A549 (cell line): Measurements from ENCODE around the gene MADCAM1. TPM values are rescaled to one million over a fixed set of nuclear protein-coding genes. Genes with fewer than 3 reads are reported as not detected.

ENCODE experiments used
- ATAC-seq, 2 experiments: fragments of 200-7000 bp in 1 of 2; fragments of >200 bp in 1 of 2; cut with Nextera tagmentation in 1 of 2; cut with Tn5 transposase in 1 of 2; 3 replicates each; pipeline versions ENCODE4 v1.8.0 to v1.9.1; 2018 to 2020; ENCODE audit warnings: mild to moderate bottlenecking in 1 of 2, moderate library complexity in 1 of 2
- CTCF ChIA-PET: fragments of 300-600 bp; sonication (Branson Sonifier 250); formaldehyde crosslinking; extraction: SDS; loops from one replicate; lab custom pipeline; 2021; ENCODE audit warnings: antibody characterized with exemption, inconsistent platforms; lab: Yijun Ruan, JAX
- POLR2A ChIA-PET: fragments of 350-600 bp; formaldehyde crosslinking; extraction: SDS; loops from one replicate; lab custom pipeline; 2021; ENCODE audit warnings: antibody characterized with exemption, inconsistent platforms; lab: Yijun Ruan, JAX
- DNase-seq, 2 experiments: peaks; one replicate each; pipeline versions ENCODE4 v3.0.0 to v3.0.0-alpha.2; 2011 to 2016; ENCODE audit warnings: low read depth in 1 of 2, low spot score in 1 of 2
- FAIRE-seq: peaks from 2 replicates; lab custom pipeline; 2011; peaks lifted over from hg19 to GRCh38; lab: Jason Lieb, UNC
- H3K27ac ChIP-seq, 2 experiments: fragments of >200 bp; sonication (Bioruptor Twin); formaldehyde crosslinking; 3 replicates each; pipeline ENCODE4 v1.5.1; 2016 to 2017
- H3K4me1 ChIP-seq: fragments of >200 bp; sonication (Bioruptor Twin); formaldehyde crosslinking; 3 replicates; pipeline ENCODE4 v1.6.1; 2016
- H3K4me2 ChIP-seq: fragments of >200 bp; sonication (Bioruptor Twin); formaldehyde crosslinking; 3 replicates; pipeline ENCODE4 v1.6.1; 2016
- H3K4me3 ChIP-seq: fragments of >200 bp; sonication (Bioruptor Twin); formaldehyde crosslinking; 3 replicates; pipeline ENCODE4 v1.5.1; 2016
- H3K9me3 ChIP-seq: fragments of >200 bp; sonication (Bioruptor Twin); formaldehyde crosslinking; 3 replicates; pipeline ENCODE4 v1.6.1; 2016
- ATOH8 ChIP-seq: fragments of 250-450 bp; sonication (Bioruptor Pico); IDR thresholded peaks from 2 replicates; pipeline ENCODE4 v1.5.0; 2020; ENCODE audit warnings: low read depth, mild to moderate bottlenecking, moderate library complexity
- CBX8 ChIP-seq: fragments of 200-600 bp; sonication (generic); IDR thresholded peaks from 2 replicates; pipeline ENCODE4 v1.6.1; 2016
- CTCF ChIP-seq: fragments of >200 bp; sonication (Bioruptor Twin); formaldehyde crosslinking; IDR thresholded peaks from 3 replicates; pipeline ENCODE4 v1.5.1; 2016
- EHF ChIP-seq: fragments of 250-450 bp; sonication (Bioruptor Pico); IDR thresholded peaks from 2 replicates; pipeline ENCODE4 v1.5.0; 2020; ENCODE audit warnings: mild to moderate bottlenecking
- EHMT2 ChIP-seq: fragments of 200-600 bp; sonication (generic); IDR thresholded peaks from 2 replicates; pipeline ENCODE4 v1.6.1; 2016; ENCODE audit warnings: antibody characterized with exemption, low read depth, mild to moderate bottlenecking, moderate library complexity
- ELK1 ChIP-seq: fragments of 150-350 bp; IDR thresholded peaks from 2 replicates; pipeline ENCODE4 v1.6.1; 2014; ENCODE audit warnings: low read depth, mild to moderate bottlenecking, low read length
- EP300 ChIP-seq, 2 experiments: fragments of >200 bp; sonication (Bioruptor Twin); formaldehyde crosslinking; IDR thresholded peaks; 2 replicates in 1 of 2; 3 replicates in 1 of 2; pipeline ENCODE4 v1.6.1; 2016 to 2017
- ESRRA ChIP-seq: fragments of 150-350 bp; IDR thresholded peaks from 2 replicates; pipeline ENCODE4 v1.6.1; 2014; ENCODE audit warnings: mild to moderate bottlenecking, low read length, borderline replicate concordance
- GATA3 ChIP-seq: IDR thresholded peaks from 2 replicates; pipeline ENCODE4 v1.6.1; 2012; ENCODE audit warnings: borderline replicate concordance
- HDAC2 ChIP-seq: fragments of 200-600 bp; sonication (generic); IDR thresholded peaks from 2 replicates; pipeline ENCODE4 v1.6.1; 2016
- HOXB13 ChIP-seq: fragments of 250-450 bp; sonication (Bioruptor Pico); IDR thresholded peaks from 2 replicates; pipeline ENCODE4 v1.5.0; 2020; ENCODE audit warnings: low read depth, mild to moderate bottlenecking, moderate library complexity
- KDM1A ChIP-seq: fragments of 200-600 bp; sonication (generic); IDR thresholded peaks from 2 replicates; pipeline ENCODE4 v1.6.1; 2016; ENCODE audit warnings: low read depth, mild to moderate bottlenecking
- KDM5A ChIP-seq: fragments of 200-600 bp; sonication (generic); IDR thresholded peaks from 2 replicates; pipeline ENCODE4 v1.6.1; 2016; ENCODE audit warnings: antibody characterized with exemption, mild to moderate bottlenecking
- NFE2L2 ChIP-seq: fragments of 150-350 bp; conservative IDR thresholded peaks from 2 replicates; pipeline ENCODE4 v1.6.1; 2014; ENCODE audit warnings: low read length
- NR3C1 ChIP-seq: fragments of >200 bp; sonication (Bioruptor Twin); formaldehyde crosslinking; IDR thresholded peaks from 3 replicates; pipeline ENCODE4 v1.6.1; 2017
- POLR2AphosphoS2 ChIP-seq: conservative IDR thresholded peaks from 2 replicates; pipeline ENCODE4 v1.6.1; 2012; ENCODE audit warnings: low read length, improper control_type of control experiment, inconsistent platforms
- RAD21 ChIP-seq, 2 experiments: fragments of >200 bp in 1 of 2; sonication (Bioruptor Twin) in 1 of 2; formaldehyde crosslinking in 1 of 2; IDR thresholded peaks in 1 of 2; conservative IDR thresholded peaks in 1 of 2; 2 replicates in 1 of 2; 3 replicates in 1 of 2; pipeline ENCODE4 v1.6.1; 2012 to 2018; ENCODE audit warnings: inconsistent platforms in 1 of 2
- RARB ChIP-seq: fragments of 250-450 bp; sonication (Bioruptor Pico); IDR thresholded peaks from 2 replicates; pipeline ENCODE4 v1.8.0; 2021; ENCODE audit warnings: mild to moderate bottlenecking, moderate library complexity
- SMC3 ChIP-seq: fragments of >200 bp; sonication (Bioruptor Twin); formaldehyde crosslinking; IDR thresholded peaks from 3 replicates; pipeline ENCODE4 v1.6.1; 2018; ENCODE audit warnings: inconsistent platforms
- TFCP2L1 ChIP-seq: fragments of 250-450 bp; sonication (Bioruptor Pico); IDR thresholded peaks from 2 replicates; pipeline ENCODE4 v1.5.0; 2021; ENCODE audit warnings: mild to moderate bottlenecking
- USF2 ChIP-seq: fragments of 450-650 bp; IDR thresholded peaks from 2 replicates; pipeline ENCODE4 v1.6.1; 2014; ENCODE audit warnings: antibody characterized with exemption
- ZC3H11A ChIP-seq: fragments of 450-650 bp; IDR thresholded peaks from 2 replicates; pipeline ENCODE4 v1.6.1; 2014; ENCODE audit warnings: antibody characterized with exemption, mild to moderate bottlenecking
- WGBS: methylation state at CpG from one replicate; pipeline ENCODE4 v1.1.6; 2017; ENCODE audit errors: missing lambda C conversion rate; 5-methylcytosine and 5-hydroxymethylcytosine counted together
- polyA plus RNA-seq, 4 experiments: library from polyadenylated mRNA; depleted of rRNA in 3 of 4; stranded (reverse); fragments of >200 nt; fragmentation: RNase III in 1 of 4; extraction: RNeasy Plus Mini Kit Qiagen cat#74134 plus additional on column Dnase treatment in 1 of 4; gene quantifications; 2 replicates in 3 of 4; 3 replicates in 1 of 4; pipeline ENCODE4 v1.2.3, GENCODE V29; 2011 to 2017

The MADCAM1 gene
- polyA plus RNA-seq, 2 of the 4 experiments (the other 2 are of a cell fraction), result 0.06 to 0.25 TPM

DNA sequence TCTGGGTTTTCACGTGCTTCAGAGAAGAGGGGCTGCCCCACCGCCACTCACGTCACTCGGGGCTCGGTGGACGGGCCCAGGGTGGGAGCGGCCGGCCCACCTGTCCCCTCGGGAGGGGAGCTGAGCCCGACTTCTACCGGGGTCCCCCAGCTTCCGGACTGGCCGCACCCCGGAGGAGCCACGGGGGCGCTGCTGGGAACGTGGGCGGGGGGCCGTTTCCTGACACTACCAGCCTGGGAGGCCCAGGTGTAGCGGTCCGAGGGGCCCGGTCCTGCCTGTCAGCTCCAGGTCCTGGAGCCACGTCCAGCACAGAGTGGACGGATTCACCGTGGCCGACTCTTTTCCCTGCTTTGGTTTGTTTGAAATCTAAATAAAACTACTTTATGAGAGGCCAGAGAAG lies 45.4 kb downstream of the MADCAM1 start:
- no peak for ATAC-seq

DNA sequence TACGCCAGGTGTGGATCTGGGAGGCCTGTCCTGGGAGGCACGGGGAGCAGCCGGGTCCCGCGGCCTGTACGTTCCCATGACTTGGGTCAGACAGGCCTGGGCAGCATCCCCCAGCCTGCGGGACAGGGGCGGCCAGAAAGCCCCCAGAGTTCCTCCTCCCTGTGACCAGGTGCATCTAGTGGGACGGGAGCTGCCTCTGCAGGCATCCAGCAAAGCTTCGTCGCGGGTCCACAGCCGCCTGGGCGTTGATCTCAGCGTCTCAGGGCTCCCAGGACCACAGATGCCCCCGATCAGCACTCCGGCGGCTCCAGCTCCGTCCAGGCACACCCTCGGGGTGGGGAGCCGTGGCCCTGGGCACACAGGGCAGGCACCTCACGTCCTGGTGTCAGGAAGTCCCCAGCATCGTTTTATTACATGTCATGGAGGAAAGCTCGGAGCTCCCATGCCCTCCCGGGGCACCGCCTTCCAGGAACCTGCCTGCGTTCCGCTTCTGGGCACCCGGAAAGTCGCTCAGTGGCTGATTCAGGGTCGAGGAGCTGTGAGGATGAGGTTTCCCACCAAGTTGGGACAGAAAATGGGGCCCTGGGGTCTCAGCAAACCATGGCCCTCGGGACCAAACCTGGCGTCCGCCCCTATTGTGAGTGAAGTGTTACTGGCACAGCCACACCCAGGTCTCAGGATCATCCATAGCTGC lies 46.0 kb downstream of the MADCAM1 start:
- POLR2A ChIA-PET, result no interaction called here
- FAIRE-seq, result no peak
- no peak for DNase-seq
- 95% methylated on average over 4 of the region's 34 CpGs for WGBS
- Histone ChIP-seq H3K4me1 (no peaks in the 10 kb centered on the region), H3K4me2 (no peak overlapping the region), H3K4me3 (no peak overlapping the region), H3K27ac (no peak overlapping the region), H3K9me3 (no peaks in the 10 kb centered on the region)
- no peak for ATAC-seq
- CTCF ChIA-PET, result interaction anchor here (0.8 to 1.2 kb wide), 4 partner anchors 11 to 43 kb away, joined by 3 read pairs; partner anchors contain the start of gene CDC34
- TF ChIP-seq NR3C1 (no peak), RAD21 (conservative IDR thresholded peaks at IDR 0.05 in 1 of 2, IDR thresholded peaks at IDR 0.05 in 1 of 2) (no peak), CBX8 (no peak)

More for the DNA sequence above, 45.4 kb downstream of the MADCAM1 start:
- H3K4me3 ChIP-seq, result no peak overlapping the region
- no peak overlapping the region for H3K27ac ChIP-seq
- DNase-seq (no peak), FAIRE-seq (no peak)
- TF ChIP-seq CTCF, result no peak
- no peak for TF ChIP-seq EP300 (IDR thresholded peaks at IDR 0.05)
- no peak for TF ChIP-seq SMC3
- no peak for TF ChIP-seq HDAC2
- TF ChIP-seq HOXB13 (CRISPR knock-in tag), result no peak
- no peak for TF ChIP-seq KDM5A
- TF ChIP-seq GATA3, result no peak
- no peak for TF ChIP-seq NFE2L2
- TF ChIP-seq ESRRA, result no peak
- no peak for TF ChIP-seq USF2
- TF ChIP-seq EHMT2, result no peak
- no peak for TF ChIP-seq TFCP2L1 (CRISPR knock-in tag)
- TF ChIP-seq POLR2AphosphoS2, result no peak
- TF ChIP-seq ZC3H11A, result no peak
- TF ChIP-seq KDM1A, result no peak
- TF ChIP-seq EHF (CRISPR knock-in tag), result no peak
- TF ChIP-seq ELK1, result no peak
- TF ChIP-seq ATOH8 (CRISPR knock-in tag), result no peak
- no peak for TF ChIP-seq RARB (CRISPR knock-in tag)
- no peaks in the 10 kb centered on the region for H3K4me1 ChIP-seq
- no peaks in the 10 kb centered on the region for H3K9me3 ChIP-seq
- ChIA-PET CTCF (interaction anchor here (0.8 to 1.2 kb wide), 4 partner anchors 9 to 44 kb away, joined by 3 read pairs; partner anchors contain the start of gene CDC34), POLR2A (no interaction called here)
- WGBS, result 92% methylated on average over 23 of the region's 26 CpGs
- H3K4me2 ChIP-seq, result no peak overlapping the region
